ENCODE data around the gene NFIB.

NFIB gene

DNA sequence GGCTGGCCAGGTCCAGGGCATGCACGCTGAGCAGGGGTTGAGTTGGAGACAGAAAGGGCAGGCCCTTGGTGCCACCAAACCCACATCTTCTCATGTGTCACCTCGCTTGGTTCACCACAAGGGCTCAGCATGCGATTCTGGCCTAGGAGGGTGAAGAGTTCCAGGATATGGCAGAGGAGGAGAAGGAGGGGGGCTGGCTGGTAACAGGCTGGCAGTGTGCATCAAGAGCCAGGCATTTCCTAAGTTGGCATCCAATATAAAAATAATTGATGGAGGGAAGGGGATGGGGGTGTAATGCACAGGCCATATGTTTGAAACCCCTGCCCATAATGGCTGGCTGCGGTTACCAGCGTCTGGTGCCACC lies 255.6 kb downstream of the NFIB start:
- no peak for DNase-seq

DNA sequence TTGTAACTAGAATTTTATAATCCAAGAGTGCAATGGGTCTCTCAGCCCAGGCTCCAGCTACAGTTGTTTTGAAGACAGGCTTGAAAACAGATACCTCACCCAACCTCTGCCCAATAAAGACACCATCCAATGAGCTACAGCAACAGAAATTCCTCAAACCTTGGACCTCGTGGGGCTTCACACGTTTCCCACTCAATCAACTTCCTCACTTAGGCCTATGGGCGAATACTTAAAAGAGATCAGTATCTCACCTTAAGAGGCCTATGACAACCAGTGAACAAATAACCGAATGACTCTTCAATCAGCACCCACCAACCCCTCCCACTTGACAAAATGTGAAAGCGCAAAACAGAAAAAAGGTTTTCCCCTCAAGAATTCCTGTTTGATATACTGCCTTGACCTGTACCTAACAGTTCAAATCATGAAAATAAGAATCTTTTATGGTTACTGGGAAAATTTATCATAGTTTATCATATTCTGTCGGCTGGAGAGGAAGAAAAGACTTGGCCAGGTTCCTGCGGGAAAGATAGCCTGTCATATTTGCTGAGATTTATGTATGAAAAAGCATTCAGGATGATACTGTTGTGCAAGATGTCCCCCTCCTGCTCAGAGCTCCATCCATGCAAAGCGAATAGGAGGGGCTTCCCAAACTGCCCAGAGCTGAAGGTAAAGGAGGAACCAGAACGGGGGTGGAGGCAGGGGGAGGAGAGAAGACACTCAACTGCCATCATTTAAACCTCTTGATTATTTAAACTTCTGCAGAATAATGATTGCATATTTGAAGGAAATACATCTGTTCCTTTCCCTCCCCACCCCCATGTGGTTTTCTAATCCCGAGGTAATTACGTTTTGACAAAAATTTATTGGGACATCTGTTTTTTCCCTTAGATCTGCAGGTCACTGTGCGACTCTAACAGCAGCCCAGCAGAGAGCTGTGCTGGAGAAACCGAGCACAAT lies 256.3 kb downstream of the NFIB start:
- DNase-seq = no peak

DNA sequence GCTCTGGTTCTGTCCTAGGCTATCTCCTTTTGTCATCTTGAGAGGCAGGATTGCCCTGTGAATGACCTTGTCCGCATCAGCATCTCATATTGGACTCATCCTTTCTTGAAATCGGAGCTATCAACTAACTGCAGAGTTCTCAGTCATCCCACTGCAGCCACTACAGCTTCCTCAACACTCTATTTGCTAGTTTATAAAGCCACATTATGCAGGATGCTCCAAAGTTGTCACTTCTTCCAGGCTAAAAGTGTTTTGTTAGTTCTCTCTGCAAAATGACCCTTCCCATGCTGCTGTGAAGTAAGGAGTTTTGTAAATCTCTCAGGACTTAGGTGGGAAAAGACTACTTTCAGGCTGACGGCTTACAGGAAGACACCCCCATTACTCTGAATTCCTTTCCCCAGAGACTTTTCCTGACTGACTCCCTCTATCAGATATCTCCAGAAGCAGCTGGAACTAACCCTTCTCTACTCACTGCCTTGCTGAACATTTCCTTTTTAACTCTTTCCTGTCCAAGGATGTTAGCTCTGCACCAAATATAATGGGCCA lies 257.6 kb downstream of the NFIB start:
- no peak for DNase-seq

DNA sequence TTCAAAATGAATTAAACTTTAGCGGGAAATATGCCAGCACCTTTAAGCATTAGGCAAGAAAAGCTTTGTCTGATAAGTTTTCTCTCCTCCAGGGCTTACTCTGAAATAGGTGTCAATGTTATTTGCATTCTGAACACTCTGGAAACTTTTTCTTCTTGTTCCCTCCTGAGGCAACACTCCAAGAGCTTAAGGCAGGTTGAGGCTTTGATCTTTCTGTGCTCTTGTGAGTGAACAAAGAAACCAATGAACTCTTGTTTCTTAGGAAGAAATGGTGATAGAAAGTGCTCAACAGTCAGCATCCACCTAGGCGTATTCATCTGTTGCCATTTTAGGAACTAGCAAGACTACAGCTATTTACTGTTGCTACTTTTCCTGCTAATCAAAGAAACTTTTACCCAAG lies 259.8 kb downstream of the NFIB start:
- DNase-seq = no peak

DNA sequence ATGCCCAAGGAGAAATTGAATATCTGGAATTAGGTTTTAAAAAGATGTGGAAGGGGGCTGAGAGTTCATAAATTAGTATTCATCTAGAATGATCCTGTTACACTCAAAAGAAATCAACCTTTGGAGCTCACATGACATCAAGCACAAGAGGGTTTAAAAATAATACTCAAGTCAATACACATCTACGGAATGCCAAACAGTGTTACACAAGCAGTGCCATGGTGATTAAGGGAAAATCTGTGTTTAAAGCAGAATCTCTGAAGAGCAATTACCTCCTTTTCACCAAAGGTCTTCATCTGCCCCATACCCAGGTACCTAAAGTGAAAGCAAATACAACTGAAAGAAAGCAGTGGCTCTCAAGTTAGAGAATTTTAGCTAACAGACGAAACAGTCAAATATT lies 261.6 kb downstream of the NFIB start:
- DNase-seq = no peak

DNA sequence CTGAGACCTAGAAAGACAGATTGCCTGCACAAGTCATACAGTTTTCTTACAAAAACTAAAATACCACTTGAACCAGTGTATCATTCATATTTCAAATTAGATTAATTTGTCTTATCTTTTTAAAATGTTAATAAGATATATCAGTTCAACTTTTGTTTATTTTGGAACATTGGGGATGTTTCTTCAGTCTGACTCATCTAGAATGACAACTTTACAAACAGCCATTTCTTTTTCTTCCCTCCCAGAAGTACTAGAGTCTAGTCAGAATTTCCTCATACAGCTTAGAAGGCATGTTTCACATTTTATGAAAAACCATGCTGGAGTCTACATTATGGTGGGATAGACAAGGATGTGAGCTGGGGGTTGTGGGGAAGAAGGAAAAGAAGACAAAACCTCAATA lies 262.5 kb downstream of the NFIB start:
- DNase-seq = no peak

DNA sequence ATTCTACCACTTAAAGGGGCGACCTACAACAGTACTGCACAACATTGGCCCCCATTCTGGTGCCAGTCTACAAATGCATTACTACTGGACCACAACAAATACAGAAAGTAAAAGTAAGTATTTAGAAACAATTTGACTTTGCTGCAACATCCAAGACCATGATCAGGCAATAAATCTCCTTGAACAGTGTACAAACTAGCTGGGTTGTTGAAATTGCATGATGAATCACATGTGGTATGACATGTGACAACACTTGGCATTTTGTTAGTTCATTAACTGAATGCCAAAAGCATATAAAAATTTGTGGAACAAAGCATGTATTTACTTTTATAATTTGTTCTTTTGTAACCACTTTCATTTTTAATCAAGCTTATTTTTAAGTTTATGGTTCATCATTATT lies 270.5 kb downstream of the NFIB start:
- DNase-seq = no peak

DNA sequence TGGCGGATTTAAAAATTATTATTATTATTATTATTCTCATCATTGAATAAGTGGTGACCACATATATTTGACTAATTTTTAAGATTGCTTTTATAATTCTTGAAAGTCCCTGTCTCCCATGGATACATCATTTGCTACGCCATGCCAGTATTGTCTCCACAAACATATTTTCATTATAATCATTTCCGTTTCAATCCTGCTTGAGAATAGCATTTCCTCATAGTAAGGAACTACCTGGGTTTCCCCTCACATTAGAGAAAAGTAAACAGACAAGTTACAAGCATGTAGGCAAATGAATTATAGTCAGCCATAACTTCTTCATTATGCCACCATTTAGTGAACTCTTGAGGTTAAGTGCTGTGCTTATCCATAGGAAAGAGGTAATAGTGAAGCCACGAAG lies 276.6 kb downstream of the NFIB start:
- DNase-seq = no peak

DNA sequence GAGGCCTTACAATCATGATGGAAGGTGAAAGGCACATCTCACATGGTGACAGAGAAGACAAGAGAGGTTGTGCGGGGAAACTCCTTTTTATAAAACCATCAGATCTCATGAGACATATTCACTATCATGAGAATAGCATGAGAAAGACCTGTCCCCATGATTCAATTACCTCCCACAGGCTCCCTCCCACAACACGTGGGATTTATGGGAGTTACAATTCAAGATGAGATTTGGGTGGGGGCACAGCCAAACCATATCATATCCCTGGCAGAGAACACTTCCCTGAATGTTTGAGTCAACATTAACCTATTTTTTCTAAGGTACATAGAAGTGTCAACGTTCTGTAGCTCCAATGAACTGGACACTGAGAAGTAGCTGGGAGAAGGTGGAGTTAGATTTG lies 280.9 kb downstream of the NFIB start:
- no peak for DNase-seq
